HepG2 (cell line): ENCODE results near the gene CBY1. TPM values are rescaled to one million over a fixed set of nuclear protein-coding genes. Genes with fewer than 3 reads are reported as not detected.

Experiments used
- ARID4A ChIP-seq: sonication (generic); formaldehyde crosslinking; IDR thresholded peaks from 2 replicates; pipeline ENCODE4 v1.5.0; 2020; ENCODE audit warnings: mild to moderate bottlenecking, missing genetic modification reagents, borderline replicate concordance
- CREBL2 ChIP-seq: sonication (generic); formaldehyde crosslinking; IDR thresholded peaks from 2 replicates; pipeline ENCODE4 v1.8.1; 2023; ENCODE audit warnings: missing genetic modification reagents, mild to moderate bottlenecking, borderline replicate concordance
- ELF3 ChIP-seq: IDR thresholded peaks from 2 replicates; pipeline ENCODE4 v1.6.1; 2016; ENCODE audit warnings: missing genetic modification reagents, missing compliant biosample characterization
- GATAD1 ChIP-seq: IDR thresholded peaks from 2 replicates; pipeline ENCODE4 v1.6.1; 2016; ENCODE audit warnings: missing genetic modification reagents, missing compliant biosample characterization
- HNRNPLL ChIP-seq: fragments of 200-400 bp; formaldehyde crosslinking; IDR thresholded peaks from 2 replicates; pipeline ENCODE4 v1.6.1; 2017; ENCODE audit warnings: mild to moderate bottlenecking, low read depth, low read length; ENCODE audit not compliant: poor library complexity, severe bottlenecking
- IRF2 ChIP-seq: IDR thresholded peaks from 2 replicates; pipeline ENCODE4 v1.6.1; 2018; ENCODE audit warnings: missing genetic modification reagents, missing compliant biosample characterization
- PAX8 ChIP-seq: sonication (generic); formaldehyde crosslinking; IDR thresholded peaks from 2 replicates; pipeline ENCODE4 v1.8.0; 2022; ENCODE audit warnings: mild to moderate bottlenecking, missing genetic modification reagents, borderline replicate concordance
- PHB2 ChIP-seq: fragments of 450-650 bp; IDR thresholded peaks from 2 replicates; pipeline ENCODE4 v1.6.1; 2018; ENCODE audit not compliant: partially characterized antibody
- POLR2G ChIP-seq: fragments of 200-400 bp; formaldehyde crosslinking; IDR thresholded peaks from 2 replicates; pipeline ENCODE4 v1.6.1; 2018; ENCODE audit warnings: mild to moderate bottlenecking, low read depth, low read length, moderate library complexity
- STAG1 ChIP-seq: sonication (generic); formaldehyde crosslinking; IDR thresholded peaks from 2 replicates; pipeline ENCODE4 v1.4.0; 2020; ENCODE audit warnings: missing genetic modification reagents
- STAT5B ChIP-seq: sonication (generic); formaldehyde crosslinking; IDR thresholded peaks from 2 replicates; pipeline ENCODE4 v1.4.0; 2020; ENCODE audit warnings: missing genetic modification reagents
- SYNCRIP ChIP-seq: fragments of 200-400 bp; formaldehyde crosslinking; IDR thresholded peaks from 2 replicates; pipeline ENCODE4 v1.6.1; 2018; ENCODE audit warnings: mild to moderate bottlenecking, low read depth, low read length; ENCODE audit not compliant: insufficient read depth
- TFE3 ChIP-seq: IDR thresholded peaks from 2 replicates; pipeline ENCODE4 v1.6.1; 2016
- ZKSCAN5 ChIP-seq: sonication (generic); formaldehyde crosslinking; IDR thresholded peaks from 2 replicates; pipeline ENCODE4 v1.5.1; 2020; ENCODE audit warnings: mild to moderate bottlenecking, missing genetic modification reagents
- ZNF136 ChIP-seq: sonication (generic); formaldehyde crosslinking; IDR thresholded peaks from 2 replicates; pipeline ENCODE4 v1.8.1; 2022; ENCODE audit warnings: low read depth, mild to moderate bottlenecking, moderate library complexity, missing genetic modification reagents
- ZNF275 ChIP-seq: sonication (generic); formaldehyde crosslinking; IDR thresholded peaks from 2 replicates; pipeline ENCODE4 v1.8.0; 2022; ENCODE audit warnings: missing genetic modification reagents, mild to moderate bottlenecking, inconsistent platforms, borderline replicate concordance
- ZNF33B ChIP-seq: sonication (generic); formaldehyde crosslinking; IDR thresholded peaks from 2 replicates; pipeline ENCODE4 v1.5.1; 2020; ENCODE audit warnings: mild to moderate bottlenecking, missing genetic modification reagents
- ZNF770 ChIP-seq: sonication (generic); formaldehyde crosslinking; IDR thresholded peaks from 2 replicates; pipeline ENCODE4 v1.5.0; 2020; ENCODE audit warnings: mild to moderate bottlenecking, missing genetic modification reagents
- polyA plus RNA-seq, 8 experiments: library from polyadenylated mRNA; depleted of rRNA in 3 of 8; stranded (reverse) in 7 of 8; unstranded in 1 of 8; fragments of >200 nt; fragmentation: Illumina TruSeq in 4 of 8; extraction: Trizol in 4 of 8; gene quantifications; 2 replicates each; pipeline versions ENCODE4 v1.2.1 to v1.2.3, GENCODE V29; 2011 to 2016; ENCODE audit warnings: low read depth in 4 of 8, missing spikeins in 1 of 8, mixed read lengths in 1 of 8; ENCODE audit not compliant: insufficient read depth in 1 of 8
- total RNA-seq, 5 experiments: library from RNA; depleted of rRNA; stranded (reverse); fragments of >200 nt; fragmentation: Illumina TruSeq; extraction: Trizol; gene quantifications; 2 replicates each; pipeline ENCODE4 v1.2.3, GENCODE V29; 2016; ENCODE audit warnings: low read depth in 1 of 5

CBY1 gene
- total and polyA plus RNA-seq, 2 of the 13 experiments (the other 11 are each of a cell fraction or from before 2014, with no cell fraction given), result 19.7 to 20.3 TPM

- TF ChIP-seq IRF2 (CRISPR knock-in tag) (peak; percentile 46; the same call in 1 of the 2 replicates), STAG1 (CRISPR knock-in tag) (no peak), SYNCRIP (no peak), GATAD1 (peak; percentile 55), TFE3 (peak; percentile 72; the same call in 1 of the 2 replicates), ZNF136 (0 out of 2 replicates have a peak, but pooled peaks have one; percentile 41), PAX8 (CRISPR knock-in tag) (no peak), PHB2 (no peak), CREBL2 (no peak), ZNF275 (no peak), ZNF33B (CRISPR knock-in tag) (no peak), POLR2G (peak; percentile 78), STAT5B (CRISPR knock-in tag) (no peak), ELF3 (CRISPR knock-in tag) (peak; percentile 63), ZKSCAN5 (CRISPR knock-in tag) (no peak), ZNF770 (CRISPR knock-in tag) (peak; percentile 27; the same call in 1 of the 2 replicates), ARID4A (CRISPR knock-in tag) (peak; percentile 29; the same call in 1 of the 2 replicates), HNRNPLL (no peak)
Measured at GRCh38 chr22:38705235-38706100, 49.0 kb downstream of the CBY1 start, which contains the start of gene GTPBP1 (continued).
